HG03108 (cell line): Measurements from ENCODE around the gene CDC42EP2.

ENCODE experiments used
- ATAC-seq: cut with Tn5 transposase; IDR thresholded peaks from one replicate; pipeline ENCODE4 v1.9.1; 2021; ENCODE audit warnings: moderate library complexity; ENCODE audit not compliant: unreplicated experiment

Gene CDC42EP2, protein sequence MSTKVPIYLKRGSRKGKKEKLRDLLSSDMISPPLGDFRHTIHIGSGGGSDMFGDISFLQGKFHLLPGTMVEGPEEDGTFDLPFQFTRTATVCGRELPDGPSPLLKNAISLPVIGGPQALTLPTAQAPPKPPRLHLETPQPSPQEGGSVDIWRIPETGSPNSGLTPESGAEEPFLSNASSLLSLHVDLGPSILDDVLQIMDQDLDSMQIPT

DNA sequence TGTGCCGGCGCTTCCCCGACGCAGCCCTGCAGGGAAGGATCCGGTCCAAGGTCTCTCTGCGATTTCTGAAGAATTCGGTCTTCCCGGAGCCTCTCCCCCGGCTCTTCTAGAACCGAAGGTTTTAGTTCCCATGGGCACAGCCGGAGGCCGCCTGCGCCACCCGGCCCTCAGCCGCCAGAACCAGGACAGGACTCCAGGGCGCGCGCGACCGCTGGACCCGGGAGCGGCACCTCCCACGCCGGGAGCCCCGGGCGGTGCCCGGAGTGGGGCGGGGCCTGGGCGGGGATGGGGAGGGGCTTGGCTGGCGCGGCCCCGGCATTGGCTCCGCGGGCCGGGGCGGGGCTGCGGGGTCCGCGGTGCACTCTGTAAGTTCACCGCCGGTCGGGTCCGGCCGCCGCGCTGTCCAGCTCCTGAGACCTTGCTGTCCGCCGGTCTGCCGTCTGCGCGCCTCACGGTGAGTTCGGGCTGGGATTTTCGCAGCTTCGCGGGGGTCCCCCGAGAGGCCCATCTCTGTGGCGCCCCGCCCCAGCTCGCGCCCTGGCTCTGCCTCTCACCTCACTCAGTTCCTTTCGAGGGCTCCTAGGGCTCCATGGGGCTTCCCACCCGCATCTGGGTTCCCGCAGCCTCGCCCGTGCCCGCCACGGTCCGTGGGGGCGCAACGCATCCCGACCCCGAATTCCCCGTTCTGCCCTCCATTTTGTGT lies at the start of gene CDC42EP2:
Gene CDC42EP2, plus strand, starts transcription at position 366 of the 703 bp plus-strand sequence. CDS start 6,033 bp downstream, outside the sequence.
- ATAC-seq = peak; percentile 72

DNA sequence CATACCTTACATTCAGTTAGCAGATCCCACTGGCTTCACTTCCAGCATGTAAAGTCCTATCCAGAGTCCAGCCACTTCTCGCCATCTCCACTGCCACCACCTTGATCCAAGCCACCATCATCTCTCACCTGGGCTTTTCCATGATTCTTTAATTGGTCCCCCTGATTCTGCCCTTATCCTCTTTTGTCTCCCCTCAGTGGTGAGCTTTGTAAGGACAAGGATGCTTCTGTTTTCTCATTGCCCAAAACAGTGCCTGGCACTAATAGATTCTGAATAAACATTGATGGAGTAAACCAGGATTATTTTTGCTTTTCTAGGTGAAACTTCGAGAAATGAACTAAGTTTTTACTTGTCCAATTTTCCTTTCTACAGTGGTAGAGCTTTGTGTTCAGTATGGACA lies 48.5 kb upstream of the CDC42EP2 start:
- no peak for ATAC-seq

DNA sequence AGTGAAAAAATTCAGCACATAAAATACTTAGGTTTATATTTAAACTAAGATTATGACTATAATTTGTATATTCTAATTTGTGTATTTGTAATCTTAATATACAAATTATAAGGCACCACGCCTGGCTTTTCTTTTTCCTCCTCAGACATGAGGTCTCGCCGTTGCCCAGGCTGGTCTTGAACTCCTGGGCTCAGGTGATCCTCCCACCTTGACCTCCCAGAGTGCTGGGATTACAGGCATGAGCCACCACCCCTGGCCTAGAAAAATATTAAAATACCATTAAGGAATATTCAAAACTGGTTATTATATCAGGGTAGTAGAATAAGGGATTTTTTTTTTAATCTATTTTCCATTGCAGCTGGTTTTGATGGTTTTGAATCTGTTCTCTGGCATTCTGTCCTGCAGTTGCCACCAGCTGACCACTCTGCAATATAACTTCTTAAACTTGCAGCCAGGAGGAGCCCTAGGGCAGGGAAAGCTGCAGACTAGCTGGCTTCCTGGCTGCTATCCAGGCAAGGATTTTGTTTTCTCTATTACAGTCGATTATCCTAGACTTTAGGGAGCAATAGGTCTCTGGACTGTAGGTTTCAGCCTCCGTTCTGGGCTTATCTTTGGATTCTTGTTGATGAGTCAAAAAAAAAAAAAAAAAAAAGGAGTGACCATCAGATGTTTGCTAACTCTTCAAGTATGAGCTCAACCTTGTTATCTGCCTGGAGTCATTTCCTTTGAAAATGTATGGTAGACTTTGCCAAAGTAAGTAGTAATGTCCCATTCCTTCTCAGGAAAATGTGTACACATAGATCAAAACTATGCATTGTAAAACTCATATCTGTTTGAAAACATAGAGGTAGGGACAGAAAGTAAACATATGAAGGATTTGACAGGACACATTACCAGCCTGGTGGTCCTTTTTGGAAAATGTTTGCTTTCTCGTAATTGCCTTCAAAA lies 39.7 kb upstream of the CDC42EP2 start:
- ATAC-seq = no peak

DNA sequence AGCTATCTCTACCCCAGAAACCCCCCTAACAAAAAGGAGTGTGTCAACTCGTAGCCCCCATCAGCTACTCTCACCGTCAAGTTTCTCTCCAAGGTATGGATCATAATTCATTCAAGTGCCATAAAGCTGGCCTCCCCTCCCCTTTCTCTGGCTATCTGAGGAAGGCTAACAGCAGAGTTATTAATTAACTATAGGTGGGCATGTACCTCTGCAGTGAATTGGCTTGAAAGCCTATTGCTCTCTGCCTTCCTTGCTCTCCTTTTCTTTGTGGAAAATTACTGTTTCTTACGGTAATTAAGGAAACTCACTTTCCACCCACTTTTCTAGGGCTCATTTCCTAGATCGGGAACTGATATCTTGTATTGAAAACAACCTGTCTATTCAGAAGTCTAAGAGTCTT lies 38.8 kb upstream of the CDC42EP2 start:
- ATAC-seq = no peak

DNA sequence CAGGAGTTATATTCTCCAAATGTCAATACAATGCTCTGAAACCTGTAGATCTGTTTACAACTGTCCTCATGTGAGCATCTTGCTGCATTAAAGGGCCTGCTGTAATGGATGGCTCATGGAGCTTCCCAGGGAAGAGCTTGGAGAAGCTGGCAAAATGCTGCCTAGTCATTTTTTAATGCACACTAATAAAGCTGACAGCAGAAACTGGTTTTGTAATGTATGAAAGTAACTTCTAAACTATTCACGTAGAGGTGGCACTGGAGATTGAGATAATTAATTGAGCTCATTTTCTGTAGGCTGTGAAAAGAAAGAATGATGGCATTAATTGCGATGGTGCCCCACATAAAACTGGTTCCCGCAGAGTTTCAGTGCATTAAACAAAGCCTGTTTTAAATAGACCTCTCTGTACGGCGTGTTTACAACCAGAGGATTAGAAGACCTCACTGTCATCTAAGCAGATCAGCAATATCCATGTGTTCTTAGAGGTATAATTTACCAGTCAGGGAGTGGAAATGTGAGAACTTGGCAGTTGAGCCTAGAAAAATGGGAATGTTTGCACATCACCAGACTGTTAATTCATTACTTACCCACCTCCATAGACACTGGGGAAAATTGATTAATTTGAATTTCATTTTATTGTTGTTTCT lies 36.9 kb upstream of the CDC42EP2 start:
- ATAC-seq = no peak

DNA sequence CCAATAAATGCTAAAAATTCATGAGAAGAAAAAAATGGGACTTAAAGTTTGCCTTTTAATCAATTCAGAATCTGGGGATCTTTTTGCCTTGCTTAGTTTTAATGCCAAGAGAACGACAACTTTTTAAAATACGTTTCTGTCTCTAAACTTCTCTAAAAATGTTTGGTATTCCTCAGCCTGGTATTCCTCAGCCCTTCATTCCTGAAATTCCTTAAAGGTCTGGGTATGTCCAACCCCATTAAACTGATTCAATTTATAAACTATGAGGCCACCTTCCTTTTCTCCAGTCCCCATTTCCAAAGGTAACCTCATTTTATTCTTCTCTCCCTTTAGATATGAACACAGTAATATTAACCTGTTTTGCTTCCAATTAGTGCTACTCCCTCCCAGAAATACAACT lies 36.3 kb upstream of the CDC42EP2 start:
- ATAC-seq = no peak

DNA sequence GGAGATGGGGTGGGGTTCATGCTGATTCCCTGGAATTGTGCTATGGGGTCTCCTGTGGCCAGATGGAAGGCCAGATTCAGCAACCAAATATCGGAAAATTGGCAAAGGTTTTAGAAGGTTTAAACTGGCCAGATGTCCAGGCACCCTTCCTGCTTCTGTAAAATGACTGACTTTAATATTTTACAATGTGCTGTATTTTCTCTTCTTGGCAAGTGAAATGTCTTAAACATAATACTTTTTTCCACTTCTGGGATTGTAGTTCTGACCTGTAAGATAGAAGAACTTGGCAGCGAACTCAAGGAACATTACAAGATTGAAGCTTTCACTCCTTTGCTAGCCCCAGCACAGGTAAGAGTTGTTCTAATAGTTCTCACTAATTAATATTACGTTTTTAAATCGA lies 35.4 kb upstream of the CDC42EP2 start:
- no peak for ATAC-seq

DNA sequence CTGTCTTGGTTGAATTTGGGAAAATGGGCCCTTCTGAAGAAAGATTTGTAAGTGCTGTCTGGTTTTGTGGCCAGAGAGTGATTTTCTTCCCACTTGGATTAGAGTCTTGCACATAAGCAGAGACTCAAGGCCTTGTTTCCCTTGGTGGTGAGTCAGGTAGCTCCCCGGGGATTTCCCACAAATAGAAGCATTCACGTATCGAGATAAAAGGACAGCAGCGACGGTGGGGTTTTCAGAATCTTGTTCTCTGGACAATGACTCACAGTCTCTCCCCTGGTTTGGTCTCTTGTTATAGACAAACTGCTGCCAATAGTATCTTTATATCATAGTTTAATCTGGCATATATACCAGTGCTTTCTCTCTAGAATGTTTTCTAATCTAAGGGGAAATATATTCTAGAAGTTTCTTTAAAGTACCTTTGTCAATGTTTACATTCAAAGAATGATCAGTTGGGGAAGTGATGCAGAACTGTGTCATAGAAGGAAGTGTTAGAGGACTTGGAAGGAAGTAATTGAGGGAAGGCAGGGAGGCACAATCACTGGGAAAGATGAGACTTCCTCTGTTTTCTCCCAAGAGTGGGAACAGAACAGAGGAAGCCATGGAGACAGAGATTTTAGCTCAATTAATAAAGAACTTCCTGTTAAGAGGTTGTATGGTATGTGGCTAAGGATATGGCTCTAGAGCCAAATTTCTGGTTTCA lies 34.8 kb upstream of the CDC42EP2 start:
- no peak for ATAC-seq

DNA sequence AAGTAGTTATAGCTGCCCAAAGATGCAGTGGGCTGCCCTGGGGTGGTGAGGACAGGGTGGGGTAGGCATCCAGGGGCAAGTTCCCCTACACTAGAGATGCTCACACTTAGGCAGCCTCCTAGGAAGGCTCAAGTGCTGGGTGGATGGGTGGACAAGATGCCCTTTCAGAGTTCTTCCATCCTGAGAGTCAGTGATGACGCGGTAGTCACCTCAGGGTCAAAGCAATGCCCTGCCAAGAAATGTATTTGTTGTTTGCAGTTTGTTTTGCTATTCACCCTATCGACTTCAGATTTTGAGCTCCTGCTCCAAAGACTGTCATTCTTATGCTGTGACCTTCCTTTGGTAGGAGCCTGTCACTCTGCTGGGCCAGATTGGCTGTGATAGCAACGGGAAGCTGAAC lies 34.0 kb upstream of the CDC42EP2 start:
- no peak for ATAC-seq

DNA sequence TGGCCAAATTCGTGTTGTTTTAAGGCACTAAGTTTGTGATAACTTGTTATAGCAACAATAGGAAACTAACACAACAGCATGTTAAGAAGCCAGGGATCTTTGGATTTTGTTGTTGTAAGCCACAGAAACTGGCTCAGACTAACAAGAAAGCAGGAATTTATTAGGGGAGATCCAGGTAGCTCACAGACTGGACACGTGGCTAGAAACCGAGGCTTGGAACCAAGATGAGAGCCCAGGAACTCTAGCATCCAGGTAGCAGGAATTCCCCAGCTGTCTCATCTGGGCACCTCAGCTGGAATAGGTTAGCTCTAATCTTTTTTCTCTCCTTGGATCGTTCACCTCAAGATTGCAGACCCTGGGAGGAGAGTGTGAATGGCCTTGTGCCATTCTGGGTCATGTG lies 28.0 kb upstream of the CDC42EP2 start:
- no peak for ATAC-seq

DNA sequence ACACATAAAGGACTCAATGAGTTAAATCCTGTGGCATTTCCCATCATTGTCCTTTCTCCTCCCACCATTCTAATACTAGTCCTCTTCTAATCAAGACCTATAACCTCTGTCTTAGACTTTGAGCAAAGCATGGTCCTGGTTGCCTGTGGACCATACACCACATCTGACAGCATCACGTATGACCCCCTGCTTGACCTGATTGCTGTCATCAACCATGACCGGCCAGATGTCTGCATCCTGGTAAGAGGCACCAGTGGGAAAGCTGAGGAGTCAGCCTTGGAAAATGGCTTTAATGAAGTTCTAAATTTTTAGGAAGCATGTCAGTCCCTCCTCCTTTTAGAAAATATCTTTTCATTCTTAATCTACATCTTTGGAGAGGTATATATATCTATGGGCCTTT lies 27.1 kb upstream of the CDC42EP2 start:
- ATAC-seq = no peak

DNA sequence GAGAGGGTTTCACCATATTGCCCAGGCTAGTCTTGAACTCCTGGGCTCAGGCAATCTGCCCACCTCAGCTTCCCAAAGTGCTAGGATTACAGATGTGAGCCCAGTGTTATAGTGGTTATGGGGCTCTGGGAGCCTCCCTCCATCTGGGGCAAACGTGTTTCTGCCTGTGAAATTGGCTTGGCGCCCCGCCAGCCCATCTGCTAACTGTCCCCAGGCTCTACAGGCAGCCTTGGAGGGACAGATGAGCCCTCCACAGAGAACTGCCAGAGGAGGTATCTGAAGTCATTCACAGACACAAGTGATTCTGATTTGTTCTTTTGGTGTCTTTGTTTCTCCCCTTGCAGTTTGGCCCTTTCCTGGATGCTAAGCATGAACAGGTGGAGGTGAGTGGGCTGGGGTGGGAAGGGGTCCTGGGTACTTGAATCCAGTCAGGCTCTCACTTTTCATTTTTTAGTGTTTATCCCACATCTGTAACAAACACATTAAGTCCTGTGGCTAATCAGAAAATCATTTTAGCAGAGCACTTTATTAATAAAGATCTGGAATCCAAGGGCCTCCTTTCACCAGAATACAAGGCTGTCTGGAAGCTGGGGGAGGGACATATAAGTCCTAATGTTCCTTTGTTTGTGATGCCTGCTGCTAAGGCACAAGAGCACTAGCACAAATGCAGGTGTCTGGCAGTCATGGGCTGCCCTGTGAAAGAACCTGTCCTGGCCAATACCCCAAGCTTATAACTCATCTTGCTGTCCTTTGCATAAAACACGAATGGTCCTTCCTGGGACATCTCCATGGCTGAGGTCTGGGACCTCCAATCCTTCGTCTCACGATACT lies 25.7 kb upstream of the CDC42EP2 start:
- ATAC-seq = no peak

DNA sequence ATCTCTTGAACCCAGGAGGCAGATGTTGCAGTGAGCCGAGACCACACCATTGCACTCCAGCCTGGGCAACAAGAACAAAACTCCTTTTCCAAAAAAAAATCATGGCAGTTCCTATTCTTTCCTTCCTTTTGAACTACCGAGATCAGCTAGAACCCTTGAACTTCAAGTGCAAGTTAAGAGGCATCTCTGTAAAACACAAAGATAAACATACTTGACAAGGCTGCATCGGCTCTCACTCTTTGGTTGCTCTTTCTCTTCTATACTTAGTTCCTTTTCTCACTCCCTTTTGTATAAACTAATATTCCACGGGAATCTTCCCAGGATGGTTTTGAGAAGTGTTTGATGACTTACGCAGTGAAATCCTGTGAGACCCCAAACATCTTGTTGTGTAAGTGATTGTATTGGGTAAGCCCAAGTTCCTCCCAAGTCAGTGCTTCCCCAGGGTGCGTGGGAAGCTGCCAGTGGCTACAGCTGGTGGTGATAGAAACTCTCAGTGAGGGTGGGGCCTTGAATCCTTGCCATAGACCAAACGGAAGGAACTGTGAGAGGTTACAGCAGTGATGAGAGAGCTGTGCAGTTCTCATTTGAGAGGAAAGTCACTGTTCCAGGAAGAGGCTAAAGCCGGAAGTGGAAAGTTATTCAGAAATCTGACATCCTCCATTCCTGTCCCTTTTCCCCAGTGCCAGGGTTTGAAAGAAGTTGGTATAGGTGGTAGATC lies 24.1 kb upstream of the CDC42EP2 start:
- no peak for ATAC-seq

DNA sequence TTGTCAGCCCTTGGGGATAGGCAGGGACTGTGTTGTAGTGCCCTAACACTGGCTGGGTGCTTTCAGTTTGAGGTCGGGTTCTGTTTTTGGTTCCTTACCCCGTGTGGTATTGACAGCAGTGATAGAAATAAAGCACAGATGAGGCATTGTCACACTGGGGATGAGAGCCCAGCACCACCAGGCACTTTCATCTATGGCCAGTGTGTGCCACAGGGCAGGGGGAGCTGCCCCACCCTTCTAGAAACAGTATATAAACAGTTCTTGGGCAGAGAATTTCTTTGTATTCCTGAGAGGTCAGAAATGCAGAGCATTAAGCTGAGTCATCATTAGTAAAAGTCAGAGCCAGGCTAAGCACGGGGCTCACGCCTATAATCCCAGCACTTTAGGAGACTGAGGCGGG lies 23.1 kb upstream of the CDC42EP2 start:
- ATAC-seq = no peak

DNA sequence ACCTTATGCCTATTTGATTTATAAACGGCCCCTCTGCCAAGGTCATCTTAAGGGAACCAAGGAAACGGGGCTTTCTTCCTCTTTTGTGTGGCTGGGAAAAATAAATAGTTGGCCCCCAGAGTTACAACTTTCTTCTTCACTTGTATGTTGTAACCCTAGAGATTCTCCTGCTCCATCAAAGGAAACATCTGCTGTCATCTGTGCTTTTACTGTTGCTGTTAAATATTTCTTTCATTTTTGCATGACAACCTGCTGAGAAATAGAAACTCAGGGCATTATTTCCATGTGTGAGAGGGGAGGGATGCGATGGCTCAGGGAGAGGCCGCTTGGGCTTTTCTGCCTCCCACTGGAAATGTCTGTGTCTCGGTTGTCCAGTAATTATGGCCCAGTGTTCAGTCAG lies 21.8 kb upstream of the CDC42EP2 start:
- no peak for ATAC-seq

DNA sequence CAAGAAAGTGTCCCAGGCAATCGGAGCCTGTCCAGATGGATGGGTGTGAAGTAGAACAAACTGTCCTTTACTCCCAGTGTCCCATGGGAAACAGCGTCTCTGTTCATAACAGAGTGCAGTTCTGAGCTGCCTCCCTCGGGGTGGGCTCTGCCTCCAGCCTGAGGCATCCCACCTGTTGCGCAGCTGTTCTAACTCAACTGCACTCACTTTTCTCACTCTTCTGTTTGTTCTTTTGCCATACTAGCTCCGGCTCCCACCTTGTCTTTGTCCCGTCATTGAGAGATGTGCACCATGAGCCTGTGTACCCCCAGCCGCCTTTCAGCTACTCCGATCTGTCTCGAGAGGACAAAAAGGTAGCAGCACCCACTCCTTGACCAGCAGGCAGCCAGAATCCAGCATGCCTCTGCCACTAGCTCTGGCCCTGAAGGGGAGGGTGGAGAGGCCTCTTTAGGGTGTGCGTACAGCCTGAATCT lies 20.7 kb upstream of the CDC42EP2 start:
- ATAC-seq = no peak

DNA sequence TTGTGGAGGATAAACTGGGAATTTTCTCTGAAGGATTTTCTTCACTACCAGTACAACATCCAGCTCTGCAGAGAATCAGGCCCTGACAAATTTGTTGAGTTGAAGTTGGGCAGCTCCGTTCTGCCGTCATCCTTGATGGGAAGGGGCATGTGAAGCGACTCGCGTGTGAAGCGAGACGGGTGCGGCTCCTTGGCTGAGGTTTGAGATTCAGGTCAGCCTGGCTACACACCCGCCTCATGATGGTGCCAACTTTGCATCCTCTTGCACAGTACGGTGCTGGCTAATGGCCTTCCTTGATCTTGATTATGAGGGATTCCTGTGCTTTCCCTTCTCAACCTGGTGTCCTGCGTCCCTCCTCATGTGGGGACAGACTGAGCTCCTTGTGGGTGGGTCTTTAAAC lies 19.7 kb upstream of the CDC42EP2 start:
- ATAC-seq = no peak

DNA sequence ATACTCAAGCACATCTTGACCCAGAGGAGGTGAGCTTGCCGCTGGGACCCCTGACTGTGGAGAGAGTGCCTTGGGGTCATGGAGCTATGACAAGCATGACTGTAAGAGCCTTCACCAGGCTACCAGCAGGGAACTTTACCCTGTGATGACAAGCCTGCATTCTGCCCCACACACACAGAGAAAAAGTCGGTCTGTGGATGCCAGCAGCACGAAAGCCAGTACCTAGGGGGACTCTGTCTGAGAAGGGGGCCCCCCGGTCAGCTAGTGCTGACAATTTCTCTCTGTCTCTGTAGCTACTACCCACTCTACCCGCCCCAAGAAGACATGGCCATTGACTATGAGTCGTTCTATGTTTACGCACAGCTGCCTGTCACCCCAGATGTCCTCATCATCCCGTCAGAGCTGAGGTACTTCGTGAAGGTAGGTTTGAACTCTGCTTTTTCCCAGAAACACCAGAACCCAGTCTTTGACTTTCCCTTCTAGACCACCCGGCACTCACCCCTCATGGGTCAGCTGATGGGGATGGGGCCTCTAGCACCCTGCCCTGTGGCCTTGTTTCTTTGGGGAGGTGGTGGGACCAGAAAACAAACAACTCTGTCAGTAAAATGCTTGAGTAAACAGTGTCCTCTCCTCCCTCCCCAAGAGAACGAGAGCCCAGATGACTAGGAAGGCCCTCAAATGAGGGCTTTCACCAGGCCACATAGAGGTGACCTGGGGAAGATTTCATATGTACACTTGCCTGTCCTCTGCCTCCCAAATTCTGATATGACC lies 18.9 kb upstream of the CDC42EP2 start:
- ATAC-seq = no peak
